Measurements from ENCODE around the gene DBH. TPM values are rescaled to one million over a fixed set of nuclear protein-coding genes. Genes with fewer than 3 reads are reported as not detected.

Gene DBH
- total and polyA plus RNA-seq, 2 donors (not counting 1 experiment from before 2014, with no cell fraction given) = not detected

GRCh38 chr9:133669182-133669801 lies 33.1 kb downstream of the DBH start:
- Histone ChIP-seq H3K4me2 (replicated peaks; ENCODE audit: low read depth, low read length, poor library complexity, severe bottlenecking) (no peak overlapping the region), H3K4me1 (ENCODE audit: control insufficient read depth in 2 of 2, insufficient read depth in 2 of 2, low read length in 2 of 2) (no peaks in the 10 kb centered on the region), H3K79me2 (ENCODE audit: control insufficient read depth, insufficient read depth, low read length) (no peaks in the 10 kb centered on the region), H3K27ac (ENCODE audit: low read length in 2 of 2) (no peak overlapping the region), H3K9me3 (ENCODE audit: control extremely low read depth in 1 of 3, control insufficient read depth in 2 of 3, insufficient read depth in 1 of 3, low read length in 2 of 3) (peaks cover 0 to 7% (median 0%) of the 10 kb centered on the region in 3 donors), H3K4me3 (ENCODE audit: control extremely low read depth in 1 of 5, extremely low read depth in 1 of 5, insufficient read depth in 1 of 5, low read depth in 2 of 5, low read length in 4 of 5) (no peak overlapping the region), H3K36me3 (replicated peaks in 1 of 2; ENCODE audit: control extremely low read depth in 1 of 2, control insufficient read depth in 1 of 2, extremely low read depth in 1 of 2, insufficient read depth in 2 of 2, low read length in 1 of 2) (no peaks in the 10 kb centered on the region), H3K9ac (ENCODE audit: low read length) (no peak overlapping the region), H4K20me1 (ENCODE audit: control insufficient read depth, insufficient read depth, low read length, poor library complexity, severe bottlenecking) (no peaks in the 10 kb centered on the region), H2AFZ (ENCODE audit: insufficient read depth, low read depth, low read length, poor library complexity, severe bottlenecking) (no peak overlapping the region), H3K27me3 (replicated peaks in 1 of 4; ENCODE audit: control extremely low read depth in 1 of 4, control insufficient read depth in 3 of 4, insufficient read depth in 4 of 4, low read length in 3 of 4) (no peaks in the 10 kb centered on the region)
- TF ChIP-seq, protein P1, sequence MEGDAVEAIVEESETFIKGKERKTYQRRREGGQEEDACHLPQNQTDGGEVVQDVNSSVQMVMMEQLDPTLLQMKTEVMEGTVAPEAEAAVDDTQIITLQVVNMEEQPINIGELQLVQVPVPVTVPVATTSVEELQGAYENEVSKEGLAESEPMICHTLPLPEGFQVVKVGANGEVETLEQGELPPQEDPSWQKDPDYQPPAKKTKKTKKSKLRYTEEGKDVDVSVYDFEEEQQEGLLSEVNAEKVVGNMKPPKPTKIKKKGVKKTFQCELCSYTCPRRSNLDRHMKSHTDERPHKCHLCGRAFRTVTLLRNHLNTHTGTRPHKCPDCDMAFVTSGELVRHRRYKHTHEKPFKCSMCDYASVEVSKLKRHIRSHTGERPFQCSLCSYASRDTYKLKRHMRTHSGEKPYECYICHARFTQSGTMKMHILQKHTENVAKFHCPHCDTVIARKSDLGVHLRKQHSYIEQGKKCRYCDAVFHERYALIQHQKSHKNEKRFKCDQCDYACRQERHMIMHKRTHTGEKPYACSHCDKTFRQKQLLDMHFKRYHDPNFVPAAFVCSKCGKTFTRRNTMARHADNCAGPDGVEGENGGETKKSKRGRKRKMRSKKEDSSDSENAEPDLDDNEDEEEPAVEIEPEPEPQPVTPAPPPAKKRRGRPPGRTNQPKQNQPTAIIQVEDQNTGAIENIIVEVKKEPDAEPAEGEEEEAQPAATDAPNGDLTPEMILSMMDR (IDR thresholded peaks at IDR 0.05) = no peak
- no peak for TF ChIP-seq EZH2 (IDR thresholded peaks at IDR 0.05; ENCODE audit: borderline replicate concordance, insufficient read depth, low read depth, low read length, poor library complexity, severe bottlenecking)
- POLR2A ChIA-PET = no interaction called here
- intact Hi-C loops (cut with micrococcal nuclease) = no loop called here
- CTCF ChIA-PET = interaction anchor here (0.7 kb wide), 1 partner anchor 881 kb away, joined by 6 read pairs; no protein-coding TSS in a partner anchor
- Mint-ChIP-seq H3K4me1 (no peaks in the 10 kb centered on the region), H3K27ac (no peak overlapping the region), H3K9me3 (ENCODE audit: insufficient read depth) (no peaks in the 10 kb centered on the region), H3K4me3 (no peak overlapping the region), H3K27me3 (peaks cover 4% of the 10 kb centered on the region)
- no peak for DNase-seq
- WGBS (ENCODE audit: insufficient coverage) = 93% methylated on average over 12 of the region's 16 CpGs
- no peak for ATAC-seq (ENCODE audit: low read depth)

- Mint-ChIP-seq H3K4me1 (no peaks in the 10 kb centered on the region), H3K4me3 (no peak overlapping the region), H3K27ac (no peak overlapping the region), H3K27me3 (peaks cover 8% of the 10 kb centered on the region), H3K9me3 (ENCODE audit: insufficient read depth) (no peaks in the 10 kb centered on the region)
- no peaks in the 10 kb centered on the region for H3K79me2 ChIP-seq (ENCODE audit: control insufficient read depth, insufficient read depth, low read length)
- H2AFZ ChIP-seq (ENCODE audit: insufficient read depth, low read depth, low read length, poor library complexity, severe bottlenecking) = no peak overlapping the region
- WGBS (ENCODE audit: insufficient coverage) = 99% methylated on average over 17 of the region's 17 CpGs
- TF ChIP-seq EZH2 (IDR thresholded peaks at IDR 0.05; ENCODE audit: borderline replicate concordance, insufficient read depth, low read depth, low read length, poor library complexity, severe bottlenecking) = no peak
- TF ChIP-seq, protein P1 (IDR thresholded peaks at IDR 0.05) = no peak
- no peak for DNase-seq
- H3K36me3 ChIP-seq (replicated peaks in 1 of 2; ENCODE audit: control extremely low read depth in 1 of 2, control insufficient read depth in 1 of 2, extremely low read depth in 1 of 2, insufficient read depth in 2 of 2, low read length in 1 of 2) = no peaks in the 10 kb centered on the region
- ChIA-PET POLR2A (no interaction called here), CTCF (no interaction called here)
- ATAC-seq (ENCODE audit: low read depth) = no peak
- peaks cover 0 to 7% (median 0%) of the 10 kb centered on the region in 3 donors for H3K9me3 ChIP-seq (ENCODE audit: control extremely low read depth in 1 of 3, control insufficient read depth in 2 of 3, insufficient read depth in 1 of 3, low read length in 2 of 3)
- H3K27ac ChIP-seq (ENCODE audit: low read length in 2 of 2) = no peak overlapping the region
- no peaks in the 10 kb centered on the region for H4K20me1 ChIP-seq (ENCODE audit: control insufficient read depth, insufficient read depth, low read length, poor library complexity, severe bottlenecking)
- intact Hi-C loops (cut with micrococcal nuclease) = no loop called here
- H3K4me2 ChIP-seq (replicated peaks; ENCODE audit: low read depth, low read length, poor library complexity, severe bottlenecking) = no peak overlapping the region
- H3K27me3 ChIP-seq (replicated peaks in 1 of 4; ENCODE audit: control extremely low read depth in 1 of 4, control insufficient read depth in 3 of 4, insufficient read depth in 4 of 4, low read length in 3 of 4) = no peaks in the 10 kb centered on the region
- H3K9ac ChIP-seq (ENCODE audit: low read length) = no peak overlapping the region
- H3K4me3 ChIP-seq (ENCODE audit: control extremely low read depth in 1 of 5, extremely low read depth in 1 of 5, insufficient read depth in 1 of 5, low read depth in 2 of 5, low read length in 4 of 5) = no peak overlapping the region
- no peaks in the 10 kb centered on the region for H3K4me1 ChIP-seq (ENCODE audit: control insufficient read depth in 2 of 2, insufficient read depth in 2 of 2, low read length in 2 of 2)
Measured at GRCh38 chr9:133670466-133670865, 34.3 kb downstream of the DBH start.
